ENCODE results near the gene EFEMP2. TPM values are rescaled to one million over a fixed set of nuclear protein-coding genes. Genes with fewer than 3 reads are reported as not detected.

EFEMP2 gene
- total RNA-seq, 4 donors from 2014 or later: 70.7 to 125 (median 91.4) TPM

DNA sequence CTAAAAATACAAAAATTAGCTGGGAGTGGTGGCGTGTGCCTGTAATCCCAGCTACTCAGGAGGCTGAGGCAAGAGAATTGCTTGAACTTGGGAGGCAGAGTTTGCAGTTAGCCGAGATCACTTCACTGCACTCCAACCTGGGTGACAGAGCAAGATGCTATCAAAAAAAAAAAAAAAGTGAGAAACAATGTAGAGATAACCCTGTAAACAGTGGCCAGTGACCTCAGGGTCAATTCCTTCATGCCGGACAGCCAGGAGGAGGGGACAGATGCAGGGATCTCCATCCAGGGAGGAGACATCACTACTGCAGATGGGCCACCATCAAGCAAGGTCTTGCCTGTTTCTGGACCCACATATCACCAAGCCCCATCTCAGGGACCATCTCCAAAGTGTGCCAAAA is 24.9 kb downstream of the EFEMP2 start:
- peaks cover 0 to under 1% of the 10 kb centered on the region in 2 donors for H3K36me3 ChIP-seq
- H3K27me3 ChIP-seq: no peaks in the 10 kb centered on the region
- WGBS, 2 donors: 78 to 87% methylated on average over 3 of the region's 3 CpGs
- H3K4me1 ChIP-seq: no peaks in the 10 kb centered on the region
- H3K27ac ChIP-seq: no peak overlapping the region
- TF ChIP-seq CTCF (IDR thresholded peaks at IDR 0.05) (no peak), POLR2A (IDR thresholded peaks at IDR 0.05) (no peak)
- no peaks in the 10 kb centered on the region for H3K9me3 ChIP-seq
- intact Hi-C loops (cut with DNase I): no loop called here
- no peak for DNase-seq
- H3K4me3 ChIP-seq (replicated peaks in 1 of 3): no peak overlapping the region

DNA sequence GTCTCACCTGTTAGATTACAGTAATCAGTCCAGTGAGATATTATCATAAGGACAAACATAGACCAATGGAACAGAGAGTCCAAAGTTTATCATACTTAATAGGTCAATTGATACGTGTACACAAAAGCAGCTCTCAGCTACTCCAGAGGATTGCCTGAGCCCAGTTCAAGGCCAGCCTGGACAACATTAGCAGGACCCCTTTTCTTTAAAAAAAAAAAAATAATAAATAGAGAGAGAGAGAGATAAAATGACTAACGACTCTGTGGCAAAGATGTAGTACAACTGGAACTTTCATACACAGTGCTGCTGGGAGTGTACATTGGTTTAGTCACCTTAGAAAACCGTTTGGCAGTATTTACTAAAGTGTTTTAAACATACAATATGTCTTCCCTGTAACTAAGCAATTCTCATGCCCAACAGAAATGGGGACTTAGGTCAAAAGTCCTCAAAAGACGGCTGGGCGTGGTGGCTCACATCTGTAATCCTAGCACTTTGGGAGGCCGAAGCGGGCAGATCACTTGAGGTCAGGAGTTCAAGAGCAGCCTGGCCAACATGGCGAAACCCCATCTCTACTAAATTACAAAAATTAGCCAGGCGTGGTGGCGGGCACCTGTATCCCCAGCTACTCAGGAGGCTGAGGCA is 28.2 kb downstream of the EFEMP2 start:
- no peaks in the 10 kb centered on the region for H3K36me3 ChIP-seq
- DNase-seq: no peak
- no peaks in the 10 kb centered on the region for H3K27me3 ChIP-seq
- intact Hi-C loops (cut with DNase I): no loop called here
- no peaks in the 10 kb centered on the region for H3K4me1 ChIP-seq
- TF ChIP-seq CTCF (IDR thresholded peaks at IDR 0.05) (no peak), POLR2A (IDR thresholded peaks at IDR 0.05) (no peak)
- no peaks in the 10 kb centered on the region for H3K9me3 ChIP-seq
- 84 to 87% methylated on average over 10 of the region's 10 CpGs for WGBS, 2 donors
- H3K27ac ChIP-seq: no peak overlapping the region
- H3K4me3 ChIP-seq (replicated peaks in 1 of 3): no peak overlapping the region

GRCh38 chr11:65843811-65844210 is 28.8 kb downstream of the EFEMP2 start:
- Histone ChIP-seq H3K9me3 (no peaks in the 10 kb centered on the region), H3K4me1 (no peaks in the 10 kb centered on the region), H3K27ac (no peak overlapping the region), H3K36me3 (no peaks in the 10 kb centered on the region), H3K27me3 (no peaks in the 10 kb centered on the region), H3K4me3 (replicated peaks in 1 of 3) (no peak overlapping the region)
- TF ChIP-seq POLR2A (IDR thresholded peaks at IDR 0.05) (no peak), CTCF (IDR thresholded peaks at IDR 0.05) (no peak)
- 94 to 95% methylated on average over 3 of the region's 3 CpGs for WGBS, 2 donors
- intact Hi-C loops (cut with DNase I): no loop called here
- no peak for DNase-seq

DNA sequence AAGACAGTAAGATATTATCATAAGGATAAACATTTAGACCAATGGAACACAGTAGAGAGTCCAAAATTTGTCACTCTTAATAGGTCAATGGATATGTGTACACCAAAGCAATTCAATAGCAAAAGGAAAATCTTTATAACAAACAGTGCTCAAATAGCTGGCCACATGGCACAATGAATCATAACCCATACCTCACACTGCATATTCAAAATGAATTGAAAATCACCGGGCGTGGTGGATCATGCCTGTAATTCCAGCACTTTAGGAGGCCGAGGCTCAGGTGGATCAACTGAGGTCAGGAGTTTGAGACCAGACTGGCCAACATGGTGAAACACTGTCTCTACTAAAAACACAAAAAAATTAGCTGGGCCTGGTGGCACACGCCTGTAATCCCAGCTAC is 30.5 kb downstream of the EFEMP2 start:
- H3K27me3 ChIP-seq: no peaks in the 10 kb centered on the region
- 96 to 98% methylated on average over 4 of the region's 4 CpGs for WGBS, 2 donors
- H3K4me3 ChIP-seq (replicated peaks in 1 of 3): no peak overlapping the region
- no peak for DNase-seq
- H3K27ac ChIP-seq: no peak overlapping the region
- intact Hi-C loops (cut with DNase I): no loop called here
- H3K36me3 ChIP-seq: no peaks in the 10 kb centered on the region
- no peaks in the 10 kb centered on the region for H3K4me1 ChIP-seq
- no peaks in the 10 kb centered on the region for H3K9me3 ChIP-seq
- TF ChIP-seq CTCF (IDR thresholded peaks at IDR 0.05): no peak

- no peak for DNase-seq
- 35 to 55% methylated on average over 5 to 6 of the region's 6 CpGs for WGBS, 2 donors
- Histone ChIP-seq H3K4me3 (replicated peaks in 1 of 3) (peak overlapping the region in 1 of 3 donors; percentile 45), H3K27ac (no peak overlapping the region), H3K4me1 (peaks cover 0 to 8% of the 10 kb centered on the region in 2 donors), H3K9me3 (no peaks in the 10 kb centered on the region), H3K36me3 (no peaks in the 10 kb centered on the region), H3K27me3 (no peaks in the 10 kb centered on the region)
- intact Hi-C loops (cut with DNase I): no loop called here
- TF ChIP-seq CTCF (IDR thresholded peaks at IDR 0.05) (no peak), POLR2A (IDR thresholded peaks at IDR 0.05) (no peak)
These were observed 38.4 kb downstream of the EFEMP2 start for GRCh38 chr11:65834202-65834601.
